Measurements from ENCODE around the gene ITPR2.
"Not testable (repeated sequence)": the region's sequence is repeated elsewhere in the genome, so short reads cannot be mapped to it uniquely, and the experiment has no call there.

Gene ITPR2

DNA sequence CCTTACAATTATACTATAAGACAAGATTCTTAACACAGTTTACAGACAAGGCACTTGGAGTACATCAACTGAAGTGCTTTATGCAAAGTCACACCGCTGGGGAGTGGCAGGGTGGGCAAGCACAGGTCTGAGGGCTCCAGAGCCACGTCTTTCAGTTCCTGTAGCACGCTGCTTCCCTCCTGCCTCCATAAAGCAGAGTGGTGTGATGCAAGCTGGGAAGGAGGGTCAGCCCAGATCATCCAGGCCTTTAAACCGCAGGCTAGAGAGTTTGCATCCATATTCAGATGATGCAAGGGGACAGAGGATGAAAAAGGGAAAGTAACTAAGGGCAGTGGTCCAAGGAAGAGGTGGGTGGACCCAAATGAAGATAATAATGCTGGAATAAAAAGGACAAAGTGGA is 132.6 kb downstream of the ITPR2 start:
- no peak for DNase-seq (ENCODE audit: low read depth in 2 of 2)

DNA sequence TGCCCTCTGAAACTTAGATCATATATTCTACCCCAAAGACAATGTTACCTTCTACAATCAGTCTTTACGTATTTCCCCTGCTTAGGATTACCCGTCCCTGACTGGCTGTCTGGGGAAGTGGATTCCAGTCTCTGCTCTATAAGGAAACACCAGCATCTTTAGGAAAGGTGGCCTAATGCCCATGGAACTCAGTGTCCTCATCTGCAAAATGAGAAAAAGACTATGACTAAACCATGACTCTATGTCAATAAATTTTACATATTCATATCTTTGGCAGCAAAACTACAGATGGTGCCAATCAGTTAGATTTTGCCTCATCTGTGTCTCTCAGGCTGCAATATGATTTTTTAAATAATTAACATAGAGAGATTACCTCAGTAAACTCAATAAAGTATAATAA is 133.8 kb downstream of the ITPR2 start:
- DNase-seq (ENCODE audit: low read depth in 2 of 2): no peak

DNA sequence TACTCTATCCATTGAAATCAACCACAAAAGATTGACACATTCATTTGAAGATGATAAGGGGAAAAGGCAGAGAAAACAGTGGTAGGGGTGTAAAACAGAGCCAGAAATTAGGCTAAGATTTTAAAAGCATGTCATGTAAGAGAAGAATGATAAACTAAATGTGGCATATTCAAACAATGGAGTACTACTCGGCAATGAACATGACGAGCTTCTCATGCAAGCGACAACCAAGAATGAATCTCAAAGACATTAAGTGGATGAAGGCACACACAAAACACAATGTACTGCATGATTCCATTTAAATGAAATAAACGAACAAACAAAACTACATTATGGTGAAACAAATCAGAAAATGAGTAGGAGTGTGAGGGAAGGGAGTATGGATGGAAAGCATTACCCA is 134.8 kb downstream of the ITPR2 start:
- no peak for DNase-seq (ENCODE audit: low read depth in 2 of 2)

DNA sequence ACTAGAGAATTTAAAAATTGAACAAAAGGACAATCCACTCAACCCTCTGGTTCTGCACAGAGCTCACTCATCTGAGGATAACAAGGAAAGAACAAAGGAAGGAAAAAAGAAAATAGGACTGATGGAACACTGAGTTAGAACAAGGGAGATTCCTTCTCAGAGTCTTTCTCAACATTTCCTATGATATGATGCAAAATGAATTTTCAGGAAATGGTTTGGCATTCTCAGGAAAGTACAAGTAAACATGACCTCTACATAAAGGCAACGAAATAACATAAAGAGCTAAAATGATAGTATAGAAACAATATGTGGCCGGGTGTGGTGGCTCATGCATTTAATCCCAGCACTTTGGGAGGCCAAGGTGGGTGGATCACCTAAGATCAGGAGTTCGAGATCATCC is 135.8 kb downstream of the ITPR2 start:
- DNase-seq (ENCODE audit: low read depth in 2 of 2): no peak

DNA sequence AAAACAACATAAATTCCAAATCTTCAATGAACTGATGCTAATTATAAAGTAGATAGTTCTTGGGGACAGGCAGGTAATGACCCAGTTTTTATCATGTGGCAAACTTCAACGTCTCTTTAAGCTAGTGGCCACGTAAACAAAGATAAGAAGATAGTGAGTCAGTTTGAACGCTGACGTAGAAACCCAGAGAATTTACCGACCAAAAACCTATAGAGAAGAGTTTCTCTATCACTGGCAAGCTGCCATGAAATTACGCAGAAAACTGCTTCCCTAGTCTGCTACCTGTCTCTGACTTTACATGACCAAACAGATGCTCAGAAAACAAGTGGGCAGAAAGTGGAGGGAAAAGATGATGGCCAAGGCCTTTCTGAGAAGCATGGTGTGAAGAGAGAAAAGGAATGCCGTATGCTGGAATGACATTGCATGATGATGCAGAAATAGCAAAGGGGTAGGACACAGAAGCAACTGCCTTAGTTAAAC is 136.3 kb downstream of the ITPR2 start:
- no peak for DNase-seq (ENCODE audit: low read depth in 2 of 2)

DNA sequence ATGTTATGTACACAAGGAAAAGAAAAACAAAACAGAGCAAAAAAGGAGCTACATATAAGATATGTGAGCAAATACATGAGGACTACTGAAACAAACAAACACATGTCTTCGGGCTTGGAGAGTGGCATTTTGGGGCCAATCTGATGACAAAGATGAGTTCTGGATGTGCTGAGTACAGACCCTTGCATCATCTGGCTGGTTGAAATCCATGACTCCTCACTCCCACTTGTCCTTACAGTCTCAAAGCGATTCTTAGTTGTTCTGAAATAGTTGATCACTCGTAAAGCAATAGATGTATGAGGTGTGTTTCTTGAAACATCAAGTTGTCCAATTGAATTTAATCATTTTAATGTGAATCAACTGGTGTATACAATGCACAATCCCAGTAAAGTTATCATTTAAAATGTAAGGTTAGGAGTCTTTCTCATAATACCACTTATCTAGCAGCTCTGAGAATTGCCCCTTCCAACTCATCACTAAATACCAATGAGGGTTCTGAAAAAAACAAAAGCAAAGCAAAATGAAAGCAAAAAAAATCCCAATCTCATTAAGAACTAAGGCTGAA is 136.9 kb downstream of the ITPR2 start:
- no peak for DNase-seq (ENCODE audit: low read depth in 2 of 2)

DNA sequence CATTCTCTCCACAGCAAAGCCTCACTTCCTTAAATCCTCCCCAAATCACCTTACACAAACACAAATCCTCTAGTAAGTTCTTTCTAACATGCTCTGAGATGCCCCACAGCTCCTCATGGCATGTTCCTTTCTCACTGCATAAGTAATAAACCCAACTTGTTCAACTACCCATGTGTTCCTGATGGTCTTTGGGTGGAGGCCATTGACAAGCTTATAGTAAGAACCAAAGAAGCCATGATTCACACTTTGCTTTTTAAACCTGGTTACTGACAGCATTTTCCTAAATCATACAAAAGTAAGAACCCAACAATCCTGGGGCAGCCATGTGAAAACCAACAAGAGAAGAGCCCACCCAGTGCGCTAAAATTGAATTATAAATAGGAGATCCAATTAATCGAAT is 138.6 kb downstream of the ITPR2 start:
- DNase-seq (ENCODE audit: low read depth in 2 of 2): no peak

DNA sequence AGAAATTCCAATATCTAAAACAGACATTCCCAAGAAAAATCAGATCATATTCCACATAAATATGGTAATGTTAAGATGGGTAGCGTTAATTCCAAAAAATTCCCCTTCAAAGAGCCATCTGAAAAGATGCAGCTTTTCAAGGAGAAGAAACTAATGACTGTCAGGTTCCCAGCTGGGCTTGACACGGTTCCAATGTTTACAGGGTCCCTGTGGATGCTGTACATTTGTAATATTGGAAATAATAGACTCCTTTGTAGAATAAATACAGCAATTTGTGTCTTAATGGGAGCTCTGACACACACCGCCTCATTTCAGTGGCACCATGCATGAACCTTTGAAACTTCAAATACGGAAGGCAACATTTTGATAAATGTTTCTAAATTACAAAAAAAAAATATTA is 140.6 kb downstream of the ITPR2 start:
- no peak for DNase-seq (ENCODE audit: low read depth in 2 of 2)

DNA sequence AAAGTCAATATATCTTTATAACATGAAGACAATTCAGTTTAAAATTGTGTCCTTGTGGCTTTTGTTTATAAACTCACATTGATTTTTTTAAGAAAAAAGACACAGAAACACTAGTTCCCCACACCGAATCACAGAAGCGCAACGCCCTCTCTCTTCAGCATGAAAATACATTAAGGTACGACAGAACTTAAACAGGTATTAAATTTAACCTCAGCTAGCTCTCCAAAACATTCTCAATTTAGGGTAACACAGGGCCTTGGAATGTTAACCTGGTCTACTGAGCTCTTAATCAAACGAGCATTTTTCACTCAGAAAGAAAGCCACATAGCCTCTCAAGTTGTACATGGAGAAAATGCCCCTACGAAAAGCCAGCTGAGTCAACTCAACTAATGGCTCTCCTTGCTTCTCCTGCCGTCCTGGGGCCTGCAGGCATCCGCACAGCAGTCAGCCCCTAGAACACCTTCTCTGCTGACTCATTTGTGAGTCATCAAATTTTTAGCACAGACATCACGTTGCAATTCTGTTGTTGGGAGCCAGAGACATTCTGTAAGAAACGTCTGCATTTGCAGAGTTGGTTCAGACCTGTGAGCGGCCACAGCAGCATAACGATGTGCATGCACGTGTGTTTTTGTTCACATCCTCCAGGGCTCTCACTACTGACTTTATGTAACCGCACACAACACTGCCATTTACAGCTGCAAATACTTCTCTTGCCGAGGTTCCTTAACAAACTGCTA is 141.6 kb downstream of the ITPR2 start:
- DNase-seq (ENCODE audit: low read depth in 2 of 2): no peak

DNA sequence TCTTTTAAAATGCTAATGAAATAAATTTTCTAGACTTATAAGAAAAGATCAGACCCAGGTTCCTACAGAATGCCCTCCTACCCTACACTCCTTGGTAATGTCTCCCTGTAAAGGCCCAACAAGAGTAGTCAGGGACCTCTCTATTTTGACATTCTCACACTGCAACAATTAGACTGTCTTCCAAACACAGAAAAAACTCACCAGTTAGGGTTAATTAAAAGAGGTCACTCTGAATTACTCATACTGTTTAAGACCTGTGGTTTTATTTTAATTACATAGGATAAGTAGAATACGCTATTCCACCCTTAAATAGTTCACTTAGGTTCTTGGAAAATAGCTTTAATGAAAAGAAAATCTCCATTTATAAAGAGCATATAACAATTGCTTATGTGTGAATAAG is 142.4 kb downstream of the ITPR2 start:
- DNase-seq (ENCODE audit: low read depth in 2 of 2): no peak

DNA sequence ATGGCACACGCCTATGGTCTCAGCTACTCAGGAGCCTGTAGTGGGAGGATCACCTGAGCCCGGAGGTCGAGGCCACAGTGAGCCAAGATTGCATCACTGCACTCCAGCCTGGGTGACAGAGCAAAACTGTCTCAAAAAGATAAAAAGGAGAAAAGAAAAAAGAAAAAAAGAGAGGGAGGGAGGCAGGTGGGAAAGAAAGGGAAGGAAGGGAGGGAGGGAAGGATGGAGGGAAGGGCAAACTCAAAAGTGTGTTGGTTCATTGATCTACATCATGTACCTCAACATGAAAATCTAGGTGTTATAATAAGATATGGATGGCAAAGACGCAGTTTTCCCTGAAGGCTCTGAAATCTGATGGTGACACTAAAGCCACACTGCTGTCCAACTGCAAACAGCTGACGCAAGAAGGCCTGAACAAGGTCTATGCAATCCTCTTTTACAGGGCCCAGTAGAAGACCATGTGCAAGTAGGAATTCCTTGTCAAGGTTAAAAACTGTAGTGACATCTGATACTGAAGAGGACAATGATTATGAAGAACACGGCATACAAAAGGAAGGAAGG is 143.6 kb downstream of the ITPR2 start:
- no peak for DNase-seq (ENCODE audit: low read depth in 2 of 2)

DNA sequence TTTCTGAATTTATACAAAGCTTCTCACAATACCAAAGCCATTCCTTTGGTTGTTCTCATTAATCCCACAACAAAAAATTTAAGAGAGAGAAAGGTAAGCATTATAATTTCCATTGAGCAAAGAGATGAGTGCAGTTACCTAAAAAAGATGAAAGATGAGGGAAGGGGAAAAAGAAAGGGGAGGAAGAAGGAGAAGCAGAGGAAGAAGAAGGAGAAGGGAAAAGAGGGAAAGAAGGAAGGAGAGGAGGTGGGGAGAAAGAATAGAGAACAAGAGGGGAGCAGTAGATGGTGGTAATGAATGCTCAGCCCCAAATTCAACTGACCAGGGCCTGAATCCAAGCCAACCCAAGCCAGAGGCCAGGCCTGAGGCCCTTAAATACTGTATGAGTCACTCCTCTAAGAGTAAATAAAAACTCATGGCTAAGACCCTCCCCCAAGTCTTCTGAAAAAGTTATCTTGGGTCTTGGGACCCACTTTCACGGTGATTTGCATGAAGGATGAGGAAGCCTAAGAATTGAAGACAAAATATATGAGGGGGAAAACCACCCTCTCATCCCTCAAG is 144.6 kb downstream of the ITPR2 start:
- no peak for DNase-seq (ENCODE audit: low read depth in 2 of 2)

DNA sequence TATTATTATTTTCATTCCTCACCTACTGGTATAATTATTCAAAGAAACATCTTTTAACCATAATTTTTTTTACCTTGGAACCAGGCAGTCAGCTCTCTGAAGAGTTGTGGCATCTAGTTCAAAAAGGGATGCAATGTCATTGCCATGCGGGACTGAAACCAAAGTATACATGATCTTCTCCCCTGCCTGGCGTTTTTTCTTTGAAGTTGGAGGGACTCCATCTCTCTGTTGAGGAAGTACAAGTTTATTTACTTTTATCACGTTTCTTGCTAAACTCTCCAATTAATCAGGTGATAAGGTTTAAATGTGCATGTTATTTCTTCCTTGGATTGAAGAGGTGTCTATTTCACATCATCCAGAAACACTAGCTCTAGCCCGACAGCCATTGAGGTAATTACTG is 146.6 kb downstream of the ITPR2 start:
- DNase-seq (ENCODE audit: low read depth in 2 of 2): no peak

DNA sequence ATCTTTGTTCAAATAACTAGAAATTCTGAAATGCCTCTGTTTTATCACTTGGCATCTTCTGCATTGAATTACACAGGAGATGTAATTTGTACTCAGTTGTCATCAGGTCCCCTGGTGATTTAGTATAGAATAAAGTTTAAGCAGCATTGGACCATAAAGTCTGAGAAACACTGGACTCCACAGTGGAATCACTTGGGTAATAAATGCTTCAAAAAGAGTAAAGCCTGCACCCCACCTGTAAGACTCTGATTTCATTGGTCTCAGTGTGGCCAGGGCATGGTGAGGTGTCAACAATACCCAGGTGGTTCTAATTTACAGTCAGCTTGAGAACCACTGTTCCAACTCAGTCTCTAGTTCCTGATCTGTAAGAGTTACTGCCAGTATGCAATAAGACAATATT is 148.9 kb downstream of the ITPR2 start:
- DNase-seq (ENCODE audit: low read depth in 2 of 2): no peak

DNA sequence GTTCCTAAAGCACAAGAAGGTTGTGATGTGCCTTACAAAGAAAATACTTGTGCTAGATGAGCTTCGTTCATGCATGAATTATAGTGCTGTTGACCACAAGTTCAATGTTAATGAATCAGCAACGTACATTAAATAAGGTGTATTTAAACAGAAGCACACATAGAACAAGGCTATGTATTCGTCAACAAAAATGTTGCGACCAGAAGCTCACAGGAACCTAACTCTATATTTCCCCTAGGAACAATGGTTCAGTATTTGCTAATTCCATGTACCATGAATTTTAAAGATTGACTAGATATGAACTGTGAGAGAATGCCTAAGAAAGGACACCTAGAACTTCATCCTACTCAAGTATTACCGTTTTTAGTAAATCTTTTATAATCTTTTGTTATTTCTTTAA is 149.6 kb downstream of the ITPR2 start:
- DNase-seq (ENCODE audit: low read depth in 2 of 2): no peak

DNA sequence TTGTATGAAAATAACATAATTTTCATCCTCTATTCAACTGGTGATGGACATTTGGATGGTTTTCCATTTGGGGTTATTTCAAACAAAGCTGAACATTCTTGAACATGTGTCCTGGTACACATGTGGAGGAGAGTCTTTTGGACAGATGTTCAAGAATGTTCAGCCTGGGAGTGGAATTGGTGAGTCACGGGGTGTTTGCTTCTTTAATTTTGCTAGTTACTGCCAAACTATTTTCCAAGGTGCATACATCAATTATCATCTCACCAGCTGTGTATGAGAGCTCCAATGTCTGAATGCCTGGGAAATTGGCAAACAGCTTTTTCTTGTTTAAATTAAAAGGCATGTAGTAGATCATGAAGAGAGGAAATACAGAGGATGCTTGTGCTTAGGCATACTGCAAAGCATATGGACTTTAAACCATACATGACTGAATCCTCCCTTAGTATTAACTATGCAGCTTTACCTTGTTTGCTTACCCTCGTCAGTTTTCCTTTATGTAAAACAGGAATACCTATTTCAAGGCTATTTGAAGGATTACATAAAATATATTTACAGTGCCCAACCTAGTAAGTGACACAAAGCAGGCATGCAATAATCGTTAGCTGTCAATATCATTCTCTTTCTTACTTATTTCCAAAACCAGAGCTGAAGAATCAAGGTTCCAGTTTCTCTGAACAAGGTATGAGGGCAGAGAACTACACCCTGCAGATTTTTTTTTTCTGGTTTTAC is 152.1 kb downstream of the ITPR2 start:
- no peak for DNase-seq (ENCODE audit: low read depth in 2 of 2)

DNA sequence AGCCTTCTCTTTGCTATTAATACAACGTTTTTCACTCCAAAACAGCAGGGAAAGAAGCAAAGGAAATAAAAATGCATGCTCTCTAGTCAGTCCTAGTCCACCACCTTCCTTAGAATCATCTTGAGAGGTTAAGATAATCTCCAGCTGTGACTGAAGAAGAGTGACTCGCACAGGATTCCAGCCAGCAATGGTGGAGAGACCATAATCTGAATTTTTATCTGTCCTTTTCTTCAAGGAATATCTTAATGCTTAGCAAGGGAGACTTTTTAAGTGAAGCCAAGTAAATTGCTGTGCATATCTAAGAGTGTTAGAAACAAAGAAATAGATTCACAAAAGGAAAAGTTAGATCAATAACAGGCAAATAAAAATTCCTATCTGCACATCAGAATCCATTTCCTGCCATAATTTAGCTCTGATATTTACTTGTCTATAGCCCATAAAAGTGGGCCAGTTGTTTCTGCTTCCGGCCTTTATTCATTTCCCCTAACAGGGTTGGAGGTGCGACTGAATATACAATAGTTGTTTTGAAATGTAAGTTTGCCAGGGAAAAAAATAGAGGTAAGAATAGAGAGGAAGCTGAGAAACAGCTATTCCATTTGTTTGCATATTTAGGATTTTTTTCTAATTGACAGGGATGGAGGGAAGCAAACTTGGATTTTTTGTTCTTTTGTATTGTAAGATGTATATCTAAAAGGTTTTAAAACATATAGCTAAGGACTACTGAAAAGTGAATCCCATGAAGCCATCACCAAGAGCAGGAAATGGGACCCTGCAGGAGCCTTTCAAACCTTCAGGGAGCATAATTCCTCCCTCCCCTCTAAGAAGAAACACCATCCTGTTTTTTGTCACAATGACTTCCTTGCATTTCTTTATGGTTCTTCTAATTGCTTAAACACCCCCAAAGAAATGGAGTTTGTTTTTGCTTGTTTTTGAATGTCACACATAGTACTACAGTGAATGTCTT is 154.0 kb downstream of the ITPR2 start:
- no peak for DNase-seq (ENCODE audit: low read depth in 2 of 2)

DNA sequence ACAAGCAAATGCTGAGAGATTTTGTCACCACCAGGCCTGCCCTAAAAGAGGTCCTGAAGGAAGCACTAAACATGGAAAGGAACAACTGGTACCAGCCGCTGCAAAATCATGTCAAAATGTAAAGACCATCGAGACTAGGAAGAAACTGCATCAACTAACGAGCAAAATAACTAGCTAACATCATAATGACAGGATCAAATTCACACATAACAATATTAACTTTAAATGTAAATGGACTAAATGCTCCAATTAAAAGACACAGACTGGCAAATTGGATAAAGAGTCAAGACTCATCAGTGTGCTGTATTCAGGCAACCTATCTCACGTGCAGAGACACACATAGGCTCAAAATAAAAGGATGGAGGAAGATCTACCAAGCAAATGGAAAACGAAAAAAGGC is 161.5 kb downstream of the ITPR2 start:
- DNase-seq (ENCODE audit: low read depth in 2 of 2): not testable (repeated sequence)

DNA sequence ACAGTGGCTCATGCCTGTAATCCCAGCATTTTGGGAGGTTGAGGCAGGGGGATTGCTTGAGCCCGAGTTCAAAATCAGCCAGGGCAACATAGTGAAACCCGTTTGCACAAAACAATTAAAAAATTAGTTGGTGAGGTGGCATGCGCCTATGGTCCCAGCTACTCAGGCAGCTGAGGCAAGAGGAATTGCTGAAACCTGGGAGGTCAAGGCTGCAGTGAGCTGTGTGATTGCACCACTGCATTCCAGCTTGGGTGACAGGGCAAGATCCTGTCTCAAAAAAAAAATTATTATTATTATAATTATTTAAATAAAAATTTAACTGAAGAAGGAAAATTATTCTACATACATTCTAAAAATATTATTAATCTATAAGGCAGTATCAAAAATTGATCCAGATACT is 164.1 kb downstream of the ITPR2 start:
- no peak for DNase-seq (ENCODE audit: low read depth in 2 of 2)

DNA sequence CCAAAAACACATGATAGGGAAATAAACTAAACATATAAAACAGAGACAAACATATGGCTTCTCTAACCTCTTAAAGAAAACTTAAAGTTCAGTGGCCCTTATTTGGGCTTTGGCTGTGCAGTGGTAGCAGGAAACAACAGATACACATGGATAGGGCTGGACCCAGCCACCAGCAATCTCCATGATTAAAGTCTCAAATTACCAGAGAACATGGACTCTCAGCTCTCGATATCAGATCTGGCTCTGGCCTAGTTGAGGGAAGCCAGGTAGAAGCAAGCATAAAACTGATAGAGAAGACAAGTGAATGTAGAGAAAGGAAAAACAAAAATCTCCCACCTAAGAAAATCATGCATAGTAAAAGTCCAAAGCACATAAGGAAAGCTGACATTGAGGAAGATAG is 164.8 kb downstream of the ITPR2 start:
- no peak for DNase-seq (ENCODE audit: low read depth in 2 of 2)

DNA sequence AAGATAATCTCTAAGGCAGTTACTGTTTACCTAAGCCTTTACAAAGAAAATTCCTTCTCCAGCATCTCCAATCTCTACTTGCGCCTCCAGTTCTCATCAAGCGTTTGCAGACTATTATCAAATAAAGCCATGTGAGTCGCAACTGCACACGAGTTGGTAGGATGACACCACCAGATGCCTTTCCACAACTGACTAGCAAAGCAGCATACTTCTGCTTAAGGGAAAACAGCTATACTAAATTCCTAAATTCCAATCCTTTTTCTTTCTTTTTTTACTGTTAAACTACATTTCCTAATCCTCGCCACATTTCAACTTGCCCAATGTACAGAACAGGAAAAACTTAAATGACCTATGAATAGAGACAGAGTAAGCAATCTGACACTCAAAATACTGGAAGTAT is 166.7 kb downstream of the ITPR2 start:
- no peak for DNase-seq (ENCODE audit: low read depth in 2 of 2)
